GM18508 (cell line): Measurements from ENCODE around the gene SLC37A2.

Experiments used
- ATAC-seq: cut with Tn5 transposase; IDR thresholded peaks from one replicate; pipeline ENCODE4 v1.9.1; 2021; ENCODE audit warnings: moderate number of reproducible peaks; ENCODE audit not compliant: insufficient read depth, unreplicated experiment

Gene SLC37A2

DNA sequence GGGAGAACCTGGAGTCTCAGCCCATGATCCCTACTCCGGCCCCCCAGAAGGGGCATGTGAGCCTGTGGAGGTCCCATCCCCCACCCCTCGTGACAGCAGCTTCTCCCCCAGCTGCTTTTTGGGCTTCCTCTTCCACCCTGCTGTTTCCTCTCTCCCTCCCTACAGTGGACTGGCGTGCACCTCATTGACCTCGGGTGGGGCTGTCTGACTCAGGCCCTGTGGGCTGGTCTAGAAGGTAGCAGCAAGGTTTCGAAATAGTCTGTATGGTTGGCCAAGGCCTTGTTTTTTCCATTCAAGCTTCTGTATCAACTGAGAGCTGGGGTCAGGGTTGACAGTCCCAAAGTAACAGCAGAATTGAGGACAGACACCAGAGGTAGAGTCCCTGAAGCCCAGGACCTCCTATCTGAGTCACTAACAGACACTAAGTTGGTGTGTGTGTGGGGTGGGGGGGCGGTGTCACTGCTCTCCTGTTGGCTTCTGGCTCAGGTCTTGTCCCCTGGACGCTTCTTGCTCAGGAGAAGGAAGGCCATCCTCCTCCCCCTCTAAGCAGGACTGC, 7.7 kb downstream of the SLC37A2 start:
- ATAC-seq: peak; percentile 54

DNA sequence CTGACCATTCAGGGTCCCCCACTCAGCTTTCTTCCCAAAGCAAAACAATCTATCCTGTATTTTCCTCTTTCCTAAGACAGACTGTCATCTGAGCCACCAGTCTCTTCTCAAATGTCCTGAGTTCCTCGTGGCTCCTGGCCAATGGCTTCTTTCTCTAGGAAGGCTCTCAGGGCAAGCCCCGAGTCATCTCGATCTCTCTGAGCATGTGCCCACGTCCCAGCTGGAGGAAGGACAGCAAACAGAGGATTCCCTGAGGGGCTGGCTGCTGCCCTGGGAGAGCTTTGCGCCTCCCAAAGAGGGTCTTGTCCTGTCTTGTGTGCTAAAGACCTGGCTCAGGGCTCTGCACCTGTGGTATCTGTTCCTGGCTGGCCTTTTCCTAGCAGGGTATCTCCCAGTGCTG, 8.3 kb downstream of the SLC37A2 start:
- no peak for ATAC-seq

DNA sequence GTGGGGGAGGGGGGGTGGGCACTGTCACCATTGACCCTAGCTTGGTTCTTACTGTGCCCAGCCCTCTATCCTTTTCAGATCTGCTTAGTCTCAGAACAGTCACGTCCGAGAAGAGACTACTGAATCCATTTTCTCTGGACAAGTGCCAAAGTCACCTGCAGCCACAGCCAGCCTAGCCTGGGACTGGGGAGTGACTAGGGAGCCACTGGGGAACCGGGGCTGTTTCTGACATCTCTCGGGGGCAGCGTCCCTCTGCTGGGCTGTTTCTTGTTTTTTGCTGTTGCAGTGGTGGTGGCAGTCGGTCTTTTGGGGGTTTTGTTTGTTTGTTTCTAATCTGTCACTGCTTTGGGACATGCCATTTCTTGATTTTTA, 8.7 kb downstream of the SLC37A2 start:
- ATAC-seq: no peak

DNA sequence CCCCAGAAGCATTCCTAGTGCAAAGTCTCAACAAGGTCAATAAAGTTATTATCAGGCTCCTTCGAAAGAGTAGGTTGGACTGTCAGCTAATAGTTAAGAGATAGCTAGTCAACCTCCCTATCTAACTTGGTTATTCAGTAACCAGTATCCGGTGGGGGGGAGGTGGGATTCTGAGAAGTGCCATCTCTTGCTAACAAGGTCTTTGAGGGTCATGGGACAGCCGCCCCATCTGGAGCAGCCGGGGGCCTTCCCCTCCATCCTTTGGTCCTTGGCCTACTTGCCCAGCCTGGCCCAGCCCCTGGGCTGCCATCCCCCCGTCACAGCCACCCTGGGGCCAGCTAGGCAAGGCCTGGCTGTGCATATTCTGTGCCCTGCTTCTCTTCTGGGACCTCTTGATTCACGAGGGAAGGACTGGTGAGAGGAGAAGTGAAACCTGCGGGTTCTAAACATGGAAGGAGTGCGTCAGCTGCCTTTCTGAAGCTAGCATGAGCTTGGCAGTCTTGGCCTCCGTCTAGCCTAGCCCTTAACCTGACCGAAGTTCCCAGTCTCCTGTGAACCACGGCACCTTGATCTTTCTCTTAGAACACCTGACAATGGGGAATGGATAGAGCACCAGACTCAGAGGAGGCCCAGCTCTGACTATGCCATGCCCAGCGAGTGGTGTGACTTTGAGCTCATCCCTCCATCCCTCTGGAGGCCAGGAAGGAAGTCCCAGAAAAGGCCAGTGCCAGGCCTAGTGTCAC, 9.3 kb downstream of the SLC37A2 start:
- peak; percentile 71 for ATAC-seq

DNA sequence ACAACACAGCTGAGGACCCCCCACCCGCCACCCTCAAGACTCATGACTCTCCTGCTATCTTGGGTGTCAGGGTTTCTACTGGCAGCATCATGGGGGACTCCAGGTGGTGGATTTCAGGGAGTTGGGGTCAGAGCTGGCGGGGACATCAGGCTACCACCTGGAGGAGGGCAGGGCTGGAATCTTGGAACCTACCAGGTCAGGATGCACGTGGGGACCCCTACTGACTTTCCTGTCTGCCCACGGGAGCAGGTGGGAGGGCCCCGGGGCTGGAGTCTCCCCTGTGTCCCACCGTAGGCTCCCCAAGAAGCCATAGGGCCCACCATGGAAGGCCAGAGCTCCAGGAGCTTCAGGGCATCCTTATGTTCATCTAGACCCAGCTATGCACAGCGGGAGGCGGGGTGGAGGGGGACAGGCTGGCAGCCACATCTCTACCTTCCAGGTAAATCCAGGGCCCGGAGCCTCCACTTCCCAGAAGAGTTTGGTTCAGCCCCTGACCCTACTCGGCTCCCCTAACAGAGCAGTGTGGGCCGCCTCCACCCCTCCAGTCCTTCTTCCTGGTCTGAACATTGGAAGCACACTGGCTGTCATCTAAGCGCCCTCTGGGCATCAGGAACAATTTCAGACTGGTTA, 10.0 kb downstream of the SLC37A2 start:
- ATAC-seq: no peak

DNA sequence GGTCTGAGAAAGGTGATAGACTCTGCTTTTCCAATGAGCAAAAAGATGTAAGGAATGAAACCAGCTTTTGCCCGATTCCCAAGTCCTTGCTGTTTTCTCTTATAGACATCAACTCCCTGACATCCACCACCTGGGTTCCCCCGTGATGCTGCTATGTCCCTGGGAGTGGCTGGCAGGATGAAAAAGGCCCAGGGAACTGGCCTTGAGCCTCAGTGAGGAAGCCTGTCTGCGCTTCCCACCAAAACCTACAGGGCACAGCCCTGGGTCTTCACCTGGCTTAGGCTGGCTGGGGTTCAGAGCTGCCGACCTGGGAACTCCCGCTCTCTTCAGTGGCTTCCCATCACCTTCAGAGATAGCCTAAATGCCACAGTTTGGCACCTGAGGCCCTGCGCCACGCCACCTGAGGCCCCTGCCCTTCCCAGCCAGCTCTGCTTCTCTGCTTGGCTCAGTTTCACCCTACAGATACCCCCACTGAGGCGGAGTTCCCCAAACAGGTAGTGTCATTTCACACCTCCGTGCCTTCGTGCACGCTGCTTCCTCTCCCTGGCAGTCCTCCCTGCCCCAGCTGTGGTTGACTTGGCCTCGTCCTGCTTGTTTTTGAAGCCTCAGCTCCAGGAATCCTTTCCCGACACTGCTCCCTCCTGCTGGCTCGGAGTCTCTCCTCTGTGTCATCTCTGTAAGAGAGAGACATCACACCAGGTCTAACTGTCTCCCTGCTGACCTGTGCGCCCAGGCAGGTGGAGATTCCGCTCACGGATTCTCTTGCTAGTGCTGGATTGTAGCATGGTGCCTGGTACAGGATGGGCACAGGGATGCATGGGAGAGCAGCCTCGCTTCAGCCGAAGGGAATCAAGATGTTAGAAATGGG, 10.7 kb downstream of the SLC37A2 start:
- no peak for ATAC-seq

DNA sequence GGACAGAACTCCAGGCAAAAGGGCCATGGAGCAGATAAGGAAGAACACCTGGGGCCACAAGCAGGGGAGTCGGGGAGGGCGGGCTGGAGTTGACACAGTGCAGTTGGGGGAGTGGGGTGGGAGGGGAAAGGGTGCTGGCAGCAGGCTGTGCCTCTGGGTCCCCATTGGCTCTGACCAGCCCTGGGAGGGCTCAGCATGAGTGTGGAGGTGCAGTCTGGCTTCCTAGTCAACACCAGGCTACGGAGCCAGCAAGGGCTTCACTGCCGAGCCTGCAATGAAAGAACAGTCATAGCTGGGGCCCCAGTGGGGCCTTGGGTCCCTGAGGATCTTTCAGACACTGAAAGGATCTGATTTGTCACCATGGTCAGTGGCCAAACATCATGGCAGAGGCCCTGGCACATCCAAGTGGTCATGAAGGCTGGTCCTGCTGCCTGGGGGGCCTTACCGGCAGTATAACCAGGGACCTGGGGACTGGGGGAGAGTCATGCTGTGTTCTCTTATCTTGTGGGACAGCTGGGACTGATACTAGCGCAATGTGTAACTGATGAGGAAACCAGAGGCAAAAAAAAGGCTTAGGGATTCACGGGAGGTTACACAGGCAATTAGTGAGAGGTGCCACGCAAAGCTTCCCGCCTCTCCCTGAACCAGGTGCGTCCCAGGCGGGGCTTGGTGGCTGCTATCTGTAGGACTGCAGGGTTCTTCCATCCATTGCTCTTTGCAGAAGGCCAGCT, 11.6 kb downstream of the SLC37A2 start:
- ATAC-seq: no peak

DNA sequence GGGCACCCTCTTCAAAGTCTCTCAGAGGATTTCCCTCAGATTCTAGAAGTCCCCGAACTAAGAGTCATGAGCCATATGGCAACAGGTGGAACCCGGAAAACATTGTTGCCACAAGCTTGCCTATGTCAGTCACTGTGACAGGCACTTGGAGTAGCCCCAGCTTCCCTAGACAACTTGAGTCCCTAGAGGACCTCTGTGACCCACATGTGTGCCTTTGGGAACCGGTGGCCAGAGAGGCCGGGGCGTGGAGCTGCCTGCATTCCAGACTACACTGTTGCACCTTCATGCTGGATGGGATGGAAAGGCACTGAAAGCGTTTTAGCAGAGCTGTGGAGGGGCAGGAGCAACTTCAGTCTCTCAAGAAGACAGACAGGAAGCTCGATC, 12.1 kb downstream of the SLC37A2 start:
- ATAC-seq: no peak

DNA sequence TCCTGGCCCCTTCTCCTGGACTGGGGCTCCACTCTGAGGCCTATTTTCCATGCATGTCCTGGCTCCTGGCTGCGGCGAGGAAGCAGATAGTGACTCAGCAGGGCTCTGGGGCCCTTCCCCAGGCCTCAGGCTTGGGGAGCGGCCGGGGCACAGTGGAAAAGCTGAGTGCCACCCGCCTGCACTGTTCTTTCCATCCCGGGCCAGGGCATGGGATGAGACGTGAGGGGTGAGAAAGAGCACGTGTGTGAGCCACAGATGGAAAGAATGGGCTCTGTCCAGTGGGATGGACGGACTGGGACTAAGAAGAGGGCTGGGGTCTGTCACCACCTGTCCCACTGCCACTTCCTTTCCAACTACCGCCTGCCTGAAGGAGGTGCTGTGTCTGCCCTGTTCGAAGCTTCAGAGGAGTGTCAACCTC, 12.8 kb downstream of the SLC37A2 start:
- ATAC-seq: no peak

DNA sequence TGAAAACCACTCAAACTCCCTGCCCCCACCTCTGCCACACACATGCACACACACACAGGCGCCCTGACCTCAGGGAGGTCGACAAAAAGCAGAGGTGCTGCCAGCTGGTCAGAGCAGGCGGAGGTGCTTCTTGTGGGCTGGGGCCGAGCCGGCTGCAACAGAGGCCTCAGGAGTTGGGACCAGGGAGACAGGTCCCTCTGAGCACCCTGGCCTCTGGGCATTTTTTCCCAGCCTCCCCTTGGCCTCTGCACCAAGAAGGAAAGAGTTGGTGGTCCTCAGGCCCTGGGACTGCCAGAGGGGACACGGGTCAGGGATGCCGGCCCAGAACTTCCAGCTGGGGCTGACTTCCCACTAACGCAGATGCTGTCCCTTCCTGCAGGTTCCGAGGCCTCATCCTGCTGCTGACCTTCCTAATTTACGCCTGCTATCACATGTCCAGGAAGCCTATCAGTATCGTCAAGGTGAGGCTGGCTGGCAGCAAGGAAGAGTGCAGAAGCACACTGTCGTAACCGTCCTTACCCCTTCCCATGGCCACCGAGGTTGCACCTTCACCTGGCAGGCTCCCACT, 13.4 kb downstream of the SLC37A2 start:
- ATAC-seq: no peak

DNA sequence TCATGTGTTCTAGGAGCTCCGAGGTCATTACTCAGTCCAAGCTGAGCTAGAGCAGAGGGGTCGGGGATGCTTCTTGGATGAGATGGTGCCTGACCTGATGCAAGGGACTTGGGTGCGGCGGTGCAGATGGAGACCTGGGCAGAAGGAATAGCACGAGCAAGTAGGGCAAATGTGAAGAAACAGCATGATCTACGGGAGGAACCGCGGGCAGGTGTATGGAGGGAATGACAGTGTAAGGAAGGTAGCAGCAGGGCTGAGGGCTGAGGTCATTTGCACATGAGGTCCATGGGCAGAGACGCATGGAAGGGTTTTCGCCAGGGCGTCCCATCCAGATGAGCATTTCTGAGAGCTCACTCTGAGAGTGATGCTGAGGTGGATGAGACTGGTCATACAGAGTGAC, 14.9 kb downstream of the SLC37A2 start:
- ATAC-seq: no peak

DNA sequence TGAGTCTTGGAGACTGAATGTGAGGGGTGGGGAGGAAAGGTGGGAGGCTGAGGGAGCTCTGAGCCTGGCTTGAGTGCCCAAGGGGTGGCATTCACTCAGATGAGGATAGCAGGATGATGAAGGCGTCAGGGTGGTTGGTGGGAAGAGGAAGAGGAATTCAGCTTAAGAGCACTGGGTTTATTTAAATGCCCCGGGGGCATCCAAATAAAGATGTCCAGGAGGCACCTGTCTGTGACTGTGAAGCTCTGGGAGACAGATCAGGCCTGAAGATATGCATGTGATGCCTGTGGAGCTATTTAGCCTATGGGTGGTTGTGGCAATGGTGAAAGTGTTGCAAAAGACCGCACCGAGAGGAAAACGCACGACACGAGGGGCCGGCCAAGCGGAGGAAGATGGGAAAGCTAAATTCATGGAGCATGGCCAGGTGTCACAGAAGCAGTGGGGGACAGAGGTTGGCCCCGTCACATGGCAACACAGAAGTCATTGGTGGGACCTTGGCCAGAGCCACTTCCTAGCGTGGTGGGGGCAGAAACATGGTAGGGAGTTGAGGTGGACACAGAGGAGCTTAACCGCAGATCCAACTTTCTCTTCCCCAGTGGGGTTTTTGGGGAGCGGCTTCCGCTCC, 15.5 kb downstream of the SLC37A2 start:
- ATAC-seq: no peak

DNA sequence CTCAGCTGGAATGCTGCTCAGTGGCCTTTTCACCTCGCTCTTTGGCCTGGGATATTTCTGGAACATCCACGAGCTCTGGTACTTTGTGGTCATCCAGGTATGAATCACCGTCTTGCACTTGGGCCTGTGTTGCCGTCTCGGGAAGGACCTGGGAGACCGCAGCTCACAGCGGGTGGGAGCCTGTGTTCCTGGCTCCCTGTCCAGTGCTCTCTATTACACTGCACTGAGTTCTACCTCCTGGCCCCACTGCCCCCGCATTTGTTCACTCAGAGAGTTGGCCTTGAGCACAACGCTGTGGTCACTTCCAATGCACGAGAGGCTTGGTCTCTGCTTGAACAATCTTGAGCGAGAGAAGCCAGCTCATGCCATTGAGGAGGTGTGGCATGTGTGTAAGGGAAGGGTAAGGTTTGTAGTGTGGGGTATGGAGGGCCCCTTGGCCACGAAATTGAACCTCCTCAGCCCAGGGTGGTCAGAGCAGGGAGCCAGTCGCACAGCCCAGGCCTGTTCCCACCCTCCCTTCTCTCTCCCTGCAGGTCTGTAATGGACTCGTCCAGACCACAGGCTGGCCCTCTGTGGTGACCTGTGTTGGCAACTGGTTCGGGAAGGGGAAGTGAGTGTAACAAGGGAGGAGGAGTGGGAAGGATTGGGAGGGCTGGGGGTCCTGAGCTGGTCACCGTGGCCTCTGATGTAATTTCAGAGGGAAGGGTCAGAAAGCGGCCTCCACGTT, 16.2 kb downstream of the SLC37A2 start:
- ATAC-seq: no peak

DNA sequence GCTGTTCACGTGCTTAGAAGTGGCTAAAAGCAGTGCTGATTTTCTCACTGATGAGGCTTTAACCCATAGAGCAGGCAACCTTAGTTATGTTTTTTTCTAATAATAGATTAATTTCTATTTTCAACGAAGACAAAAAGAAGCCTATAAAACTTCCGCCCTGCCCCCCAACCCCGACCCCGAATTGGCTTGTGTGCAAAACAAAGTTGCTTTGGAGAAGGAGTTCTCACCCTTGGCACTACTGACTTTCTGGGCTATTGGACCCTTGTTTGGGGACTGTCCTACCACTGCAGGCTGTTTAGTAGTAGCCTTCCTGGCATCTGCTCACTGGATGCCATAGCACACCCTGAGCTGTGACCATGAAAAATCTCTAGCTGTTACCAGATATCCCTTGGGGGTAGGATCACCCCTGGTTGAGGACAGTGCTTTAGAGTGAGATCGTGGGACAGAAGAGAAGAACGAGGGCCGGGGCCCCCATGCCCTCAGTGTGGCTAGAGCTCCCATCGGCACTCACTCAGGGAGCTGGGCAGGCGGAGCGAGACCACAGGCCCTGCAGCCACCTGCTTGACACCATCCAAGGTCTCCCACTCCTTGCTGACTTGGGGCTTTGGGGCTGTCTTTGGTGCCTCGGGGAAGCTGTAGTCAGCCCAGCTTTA, 16.9 kb downstream of the SLC37A2 start:
- no peak for ATAC-seq

DNA sequence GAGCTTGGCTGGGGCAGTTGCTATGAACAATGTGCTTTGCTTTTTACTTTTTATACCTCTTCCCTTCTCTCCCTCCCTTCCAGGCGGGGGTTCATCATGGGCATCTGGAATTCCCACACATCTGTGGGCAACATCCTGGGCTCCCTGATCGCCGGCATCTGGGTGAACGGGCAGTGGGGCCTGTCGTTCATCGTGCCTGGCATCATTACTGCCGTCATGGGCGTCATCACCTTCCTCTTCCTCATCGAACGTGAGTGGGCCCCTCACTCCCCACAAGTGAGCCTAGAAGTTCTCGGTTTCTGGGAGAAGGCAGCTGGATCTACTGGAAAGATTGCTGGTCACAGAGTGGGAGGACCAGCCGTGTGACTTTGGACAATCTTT, 17.4 kb downstream of the SLC37A2 start:
- no peak for ATAC-seq

DNA sequence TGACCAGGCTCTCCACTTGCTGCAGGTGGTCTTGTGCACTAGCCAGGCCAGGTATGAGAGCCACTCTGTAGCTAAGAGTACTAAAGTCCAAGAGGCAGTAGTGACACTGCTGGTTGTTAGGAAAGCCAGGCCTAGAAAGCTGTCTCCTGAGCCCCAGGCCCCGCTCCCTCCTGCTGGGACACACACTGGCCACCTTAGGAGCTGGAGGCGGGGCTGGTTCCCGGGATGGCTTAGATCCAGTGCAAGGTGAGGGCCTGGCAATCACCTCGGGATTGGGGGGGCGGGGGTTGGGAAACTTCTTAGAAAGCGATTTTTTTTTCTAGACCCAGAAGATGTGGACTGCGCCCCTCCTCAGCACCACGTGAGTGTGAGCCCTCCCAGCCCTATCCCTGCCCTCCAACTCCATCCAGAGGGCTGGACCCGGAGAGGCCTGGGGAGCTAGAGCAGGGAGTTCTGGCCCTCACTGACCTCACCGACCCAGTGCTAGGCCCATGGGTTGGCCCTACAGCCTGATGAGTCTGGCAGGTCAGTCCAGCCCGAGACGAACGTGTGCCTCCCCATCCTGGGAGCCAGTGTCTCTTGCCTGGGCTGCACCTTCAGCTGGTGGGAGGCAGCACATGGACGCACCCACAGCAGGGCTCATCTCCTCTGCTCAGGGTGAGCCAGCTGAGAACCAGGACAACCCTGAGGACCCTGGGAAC, 18.1 kb downstream of the SLC37A2 start:
- ATAC-seq: no peak

DNA sequence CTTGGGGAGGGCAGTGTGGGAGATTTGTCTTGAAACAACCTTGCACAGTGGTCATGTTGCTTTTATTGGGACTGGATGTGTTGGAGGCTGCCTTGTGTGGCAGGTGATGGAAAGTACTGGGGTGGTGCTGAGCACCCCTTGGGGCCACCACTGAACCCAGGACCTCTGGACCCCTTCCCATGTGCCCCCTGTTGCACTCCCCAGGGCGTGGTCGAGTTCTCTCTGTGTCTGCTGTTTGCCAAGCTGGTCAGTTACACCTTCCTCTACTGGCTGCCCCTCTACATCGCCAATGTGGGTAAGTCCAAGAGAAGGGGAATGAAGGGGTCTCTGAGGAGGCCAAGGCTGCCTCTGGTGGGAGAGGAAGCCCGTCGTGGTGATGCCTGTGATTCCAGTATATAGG, 18.9 kb downstream of the SLC37A2 start:
- no peak for ATAC-seq
